Breast epithelium (tissue), 3 donors: ENCODE results near the gene MPRIP.

ENCODE experiments used
- POLR2AphosphoS5 ChIP-seq, 3 donors: sonication (generic); formaldehyde crosslinking; IDR thresholded peaks; one replicate each; pipeline ENCODE4 v1.6.1; 2017; ENCODE audit warnings: antibody characterized with exemption in 3 of 3
- TF ChIP-seq, protein P1 (sequence below), 3 donors: fragments of 450-650 bp; IDR thresholded peaks; one replicate each; pipeline ENCODE4 v1.5.1; 2016 to 2017; ENCODE audit warnings: antibody characterized with exemption in 3 of 3, mild to moderate bottlenecking in 3 of 3, moderate library complexity in 3 of 3

- TF ChIP-seq, protein P1, sequence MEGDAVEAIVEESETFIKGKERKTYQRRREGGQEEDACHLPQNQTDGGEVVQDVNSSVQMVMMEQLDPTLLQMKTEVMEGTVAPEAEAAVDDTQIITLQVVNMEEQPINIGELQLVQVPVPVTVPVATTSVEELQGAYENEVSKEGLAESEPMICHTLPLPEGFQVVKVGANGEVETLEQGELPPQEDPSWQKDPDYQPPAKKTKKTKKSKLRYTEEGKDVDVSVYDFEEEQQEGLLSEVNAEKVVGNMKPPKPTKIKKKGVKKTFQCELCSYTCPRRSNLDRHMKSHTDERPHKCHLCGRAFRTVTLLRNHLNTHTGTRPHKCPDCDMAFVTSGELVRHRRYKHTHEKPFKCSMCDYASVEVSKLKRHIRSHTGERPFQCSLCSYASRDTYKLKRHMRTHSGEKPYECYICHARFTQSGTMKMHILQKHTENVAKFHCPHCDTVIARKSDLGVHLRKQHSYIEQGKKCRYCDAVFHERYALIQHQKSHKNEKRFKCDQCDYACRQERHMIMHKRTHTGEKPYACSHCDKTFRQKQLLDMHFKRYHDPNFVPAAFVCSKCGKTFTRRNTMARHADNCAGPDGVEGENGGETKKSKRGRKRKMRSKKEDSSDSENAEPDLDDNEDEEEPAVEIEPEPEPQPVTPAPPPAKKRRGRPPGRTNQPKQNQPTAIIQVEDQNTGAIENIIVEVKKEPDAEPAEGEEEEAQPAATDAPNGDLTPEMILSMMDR (IDR thresholded peaks at IDR 0.05), result no peak
- TF ChIP-seq POLR2AphosphoS5 (IDR thresholded peaks at IDR 0.05), result no peak
Observed at GRCh38 chr17:17241656-17242055, 199.4 kb downstream of the MPRIP start.
